ENCODE data around the gene TMEM53.

Gene TMEM53

GRCh38 chr1:44646261-44647110, 27.8 kb downstream of the TMEM53 start:
- no peak for DNase-seq

- no peak for DNase-seq
Measured at GRCh38 chr1:44645476-44646244, 28.6 kb downstream of the TMEM53 start.

DNA sequence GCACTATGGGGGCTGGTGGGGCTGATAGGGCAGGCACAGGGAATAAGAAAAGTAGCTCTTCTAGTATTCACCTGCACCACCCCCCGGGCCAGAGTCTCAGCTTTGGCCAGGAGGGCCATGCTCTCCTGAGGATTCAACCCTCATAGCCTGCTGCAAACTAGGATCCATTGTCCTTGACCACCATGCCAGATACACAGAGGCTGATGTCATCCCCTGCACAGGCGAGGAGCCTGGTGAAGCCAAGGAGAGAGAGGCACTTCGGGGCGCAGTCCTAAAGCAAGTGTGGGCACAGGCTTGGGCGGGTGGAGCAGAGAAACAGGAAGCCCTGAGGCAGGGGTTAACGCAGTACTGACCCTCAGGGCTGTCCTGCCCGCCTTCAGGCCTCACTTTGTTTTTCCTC, 29.5 kb downstream of the TMEM53 start:
- DNase-seq = no peak

GRCh38 chr1:44643721-44644334, 30.5 kb downstream of the TMEM53 start:
- no peak for DNase-seq

DNA sequence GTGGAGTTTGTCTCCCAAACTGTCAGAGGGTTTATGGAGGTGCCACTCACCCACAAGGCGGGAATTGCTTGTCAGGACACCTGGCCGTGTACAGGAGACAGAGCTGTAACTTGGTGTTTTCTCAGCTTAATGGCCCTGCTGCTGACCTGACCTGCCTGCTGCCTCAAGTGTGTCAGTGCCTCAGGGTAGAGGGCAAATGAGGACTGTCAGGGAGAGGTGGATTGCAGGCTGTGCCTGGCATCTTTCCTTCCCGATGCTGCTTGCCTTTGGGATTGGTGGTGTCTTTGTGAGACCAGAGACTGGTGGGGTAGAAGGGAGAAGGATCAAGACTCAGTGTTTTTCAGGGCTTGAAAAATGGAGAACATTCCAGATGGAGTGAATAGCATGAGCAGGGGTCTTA, 31.4 kb downstream of the TMEM53 start:
- DNase-seq = no peak

DNA sequence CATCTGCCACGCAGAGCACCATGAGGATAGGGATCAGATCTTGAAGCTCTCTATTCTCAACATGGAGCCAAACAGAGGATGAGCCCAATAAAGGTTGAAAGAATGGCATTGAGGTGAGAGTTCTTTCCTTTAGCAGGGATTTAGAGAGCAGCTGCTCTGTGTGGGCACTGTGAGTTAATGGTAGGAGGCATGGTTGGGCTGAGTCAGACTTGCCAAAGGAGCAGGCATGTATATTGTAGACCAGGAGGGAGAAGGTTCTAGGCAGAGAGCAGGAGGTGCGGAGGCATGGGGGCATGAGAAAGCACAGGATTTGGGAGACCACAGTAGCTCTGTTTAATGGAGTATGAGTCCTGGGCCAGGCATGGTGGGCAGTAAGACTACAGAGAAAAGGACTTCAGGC, 32.0 kb downstream of the TMEM53 start:
- no peak for DNase-seq

DNA sequence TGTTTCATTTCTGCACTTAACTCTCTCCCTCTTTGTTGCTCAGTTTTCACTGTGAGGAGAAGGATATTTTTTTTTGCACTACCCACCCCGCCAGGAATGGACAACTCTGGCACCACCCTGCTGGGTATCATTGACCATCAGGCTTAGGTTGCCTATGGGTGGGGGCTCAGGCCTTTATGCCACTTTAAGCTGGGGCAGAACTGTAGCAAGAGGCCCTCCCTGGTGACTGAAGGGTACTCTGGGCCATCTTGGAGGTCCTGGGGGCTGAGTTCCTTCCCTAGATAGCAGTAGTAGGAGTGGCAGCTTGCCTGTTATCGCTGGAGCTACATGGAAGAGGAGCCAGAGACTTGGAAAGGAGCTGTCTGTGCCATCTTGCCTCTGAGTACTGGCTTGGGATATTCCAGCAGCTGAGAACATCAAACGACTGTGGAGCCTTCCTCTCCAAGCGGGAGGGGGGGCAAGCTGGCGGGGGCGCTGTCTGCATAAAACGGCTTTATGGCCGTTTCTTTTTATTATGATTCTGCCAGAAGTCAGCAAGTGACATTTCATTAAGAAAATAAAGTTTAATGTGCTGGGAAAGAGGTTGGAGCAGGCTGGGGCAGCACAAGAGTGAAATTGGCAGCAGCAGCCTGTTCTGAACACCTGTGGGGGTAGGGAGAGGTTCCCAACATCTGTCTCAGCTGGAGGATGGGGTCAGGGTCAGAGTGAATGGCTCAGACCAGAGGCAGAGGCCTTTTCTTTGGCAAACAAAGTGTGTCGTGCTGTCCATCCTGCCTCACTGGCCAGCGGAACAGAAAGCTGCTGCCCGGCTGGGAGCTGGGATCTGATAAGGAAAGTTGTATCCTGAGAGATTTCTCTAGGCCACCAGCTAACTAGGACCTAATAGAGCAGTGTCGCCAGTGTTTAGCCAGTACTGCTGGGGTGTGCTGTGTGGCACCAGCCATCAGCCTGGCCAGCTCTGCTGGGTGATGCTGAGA, 32.9 kb downstream of the TMEM53 start:
- DNase-seq = no peak

- no peak for DNase-seq
Measured at GRCh38 chr1:44640200-44640853, 34.0 kb downstream of the TMEM53 start.

DNA sequence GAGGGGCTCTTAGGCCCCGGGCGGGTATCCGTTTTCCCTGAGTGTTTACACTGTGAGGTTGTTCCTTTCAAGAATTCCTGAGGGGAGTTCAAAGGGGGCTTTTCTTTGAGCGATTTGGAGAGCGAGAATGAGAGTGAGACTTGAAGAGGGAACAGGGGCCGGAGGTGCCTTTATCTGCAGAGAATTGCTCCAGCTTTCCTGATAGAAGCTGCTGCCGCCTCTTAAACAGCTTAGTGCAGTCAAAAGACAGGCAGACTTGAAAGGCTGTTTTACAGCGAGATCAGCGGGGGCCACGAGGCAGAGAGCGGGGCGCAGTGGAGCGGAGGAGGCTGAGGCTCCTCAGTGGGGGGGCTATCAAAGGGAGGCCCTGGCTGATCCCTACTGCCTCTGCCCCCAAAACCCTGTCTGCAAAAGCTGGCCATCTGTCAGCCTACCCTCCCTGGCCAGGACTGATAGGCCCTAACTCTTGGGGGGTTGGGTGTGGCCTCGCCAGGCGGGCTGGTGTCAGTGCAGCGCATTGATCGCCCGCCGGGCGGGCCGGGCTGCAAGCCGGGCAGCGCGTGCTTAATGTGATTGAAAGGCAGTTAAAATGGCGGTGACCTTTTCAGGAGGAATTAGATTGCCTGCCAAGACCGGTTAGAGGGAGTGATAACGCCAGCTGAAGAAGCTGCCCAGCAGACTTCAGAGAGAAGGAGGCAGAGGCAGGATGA, 36.4 kb downstream of the TMEM53 start:
- DNase-seq = no peak

GRCh38 chr1:44636688-44637598, 37.3 kb downstream of the TMEM53 start:
- no peak for DNase-seq

DNA sequence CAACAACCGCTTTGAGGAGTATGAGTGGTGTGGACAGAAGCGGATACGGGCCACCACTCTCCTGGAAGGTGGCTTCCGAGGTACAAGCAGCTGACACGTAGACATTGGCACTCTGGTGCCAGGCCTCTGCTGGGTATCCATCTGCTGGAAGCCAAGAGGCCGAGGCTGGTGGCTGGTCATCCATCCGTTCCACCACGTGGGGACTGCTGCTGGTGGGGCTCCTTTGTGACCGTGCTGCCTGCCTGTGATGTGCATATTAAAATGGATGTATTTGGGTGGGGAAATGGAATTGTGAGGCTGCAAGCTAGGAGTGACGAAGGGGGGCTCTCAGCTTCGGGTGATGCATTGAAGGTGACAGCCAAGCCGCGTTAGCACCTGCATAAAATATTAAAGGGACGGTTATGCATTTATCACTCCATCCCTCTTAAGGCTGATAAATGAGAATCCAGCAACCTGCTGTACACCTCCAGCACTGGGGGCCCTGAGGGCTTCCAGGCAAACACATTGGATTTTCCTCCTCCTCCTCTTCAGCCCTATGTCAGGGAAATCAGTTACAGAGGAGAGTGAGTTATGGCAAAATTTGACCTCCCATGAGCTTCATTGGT, 38.1 kb downstream of the TMEM53 start:
- DNase-seq = no peak

- no peak for DNase-seq
Measured at GRCh38 chr1:44635439-44635838, 38.8 kb downstream of the TMEM53 start.

- DNase-seq = no peak
Measured at GRCh38 chr1:44634606-44635189, 39.6 kb downstream of the TMEM53 start.

GRCh38 chr1:44632598-44632997, 41.7 kb downstream of the TMEM53 start:
- no peak for DNase-seq

- peak; percentile 88 to 89 for DNase-seq
Measured at GRCh38 chr1:44631647-44632539, 42.4 kb downstream of the TMEM53 start.

DNA sequence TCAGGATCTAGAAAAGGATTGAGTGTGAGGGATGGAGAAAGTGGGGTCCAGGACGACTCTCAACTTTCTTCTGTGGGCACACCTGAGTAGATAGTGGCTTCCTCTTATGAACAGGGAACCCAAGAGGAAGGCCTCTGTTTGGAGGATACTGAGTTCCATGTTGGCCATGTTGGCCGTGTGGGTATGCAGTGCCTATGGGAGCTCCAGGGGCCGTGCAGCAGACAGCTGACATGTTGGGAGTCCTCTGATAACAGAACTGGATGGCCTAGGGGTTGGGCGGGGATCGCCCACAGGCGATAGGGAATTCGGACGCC, 43.0 kb downstream of the TMEM53 start:
- no peak for DNase-seq

DNA sequence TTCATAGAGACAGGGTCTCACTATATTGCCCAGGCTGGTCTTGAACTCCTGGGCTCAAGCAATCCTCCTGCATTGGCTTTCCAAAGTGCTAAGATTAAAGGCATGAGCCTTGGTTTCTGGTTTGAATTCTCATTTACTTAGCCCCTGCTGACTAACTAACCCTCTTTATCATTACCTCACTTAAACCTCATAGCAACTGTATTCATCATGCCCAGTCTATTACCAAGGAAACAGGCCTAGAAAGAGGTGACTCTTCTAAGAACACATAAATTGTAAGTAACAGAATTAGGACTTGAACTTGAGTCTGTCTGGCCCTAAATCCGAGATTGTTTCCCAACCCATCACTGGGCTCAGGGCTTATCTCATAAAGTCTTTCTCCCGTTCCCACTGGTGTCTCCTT, 44.2 kb downstream of the TMEM53 start:
- DNase-seq = no peak

- no peak for DNase-seq
Measured at GRCh38 chr1:44628962-44629756, 45.1 kb downstream of the TMEM53 start.
